HL-60 (cell line): ENCODE results near the gene IRF5.

Experiments
- GABPA ChIP-seq: IDR thresholded peaks from 2 replicates; pipeline ENCODE4 v1.6.1; 2012; ENCODE audit warnings: low read depth
- SPI1 ChIP-seq: IDR thresholded peaks from 2 replicates; pipeline ENCODE4 v1.6.1; 2012; ENCODE audit warnings: low read depth, mild to moderate bottlenecking, borderline replicate concordance
- TF ChIP-seq, protein P1 (sequence below): IDR thresholded peaks from one replicate; pipeline ENCODE4 v1.5.1; 2011; ENCODE audit warnings: low read length, control low read depth, inconsistent platforms; ENCODE audit not compliant: insufficient read depth

DNA sequence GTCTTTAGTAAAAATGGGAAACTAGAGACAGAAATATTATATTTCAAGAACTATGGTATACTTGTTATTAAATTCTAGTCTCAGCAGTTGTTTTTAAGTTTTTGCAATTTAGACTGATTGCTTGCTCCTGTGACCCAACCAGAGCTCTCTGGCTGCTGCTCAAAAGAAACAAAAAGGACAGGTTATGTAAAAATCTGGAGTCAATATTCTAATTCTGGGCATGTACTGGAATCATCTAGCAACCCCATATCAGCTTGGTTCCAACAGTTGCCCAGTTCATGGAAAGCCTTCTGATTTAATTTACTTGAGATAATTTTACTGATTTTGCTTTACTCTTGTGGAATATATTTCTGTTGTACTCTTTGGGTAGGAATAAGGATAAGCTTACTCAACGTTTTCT is 37.5 kb upstream of the IRF5 start:
- TF ChIP-seq, protein P1, sequence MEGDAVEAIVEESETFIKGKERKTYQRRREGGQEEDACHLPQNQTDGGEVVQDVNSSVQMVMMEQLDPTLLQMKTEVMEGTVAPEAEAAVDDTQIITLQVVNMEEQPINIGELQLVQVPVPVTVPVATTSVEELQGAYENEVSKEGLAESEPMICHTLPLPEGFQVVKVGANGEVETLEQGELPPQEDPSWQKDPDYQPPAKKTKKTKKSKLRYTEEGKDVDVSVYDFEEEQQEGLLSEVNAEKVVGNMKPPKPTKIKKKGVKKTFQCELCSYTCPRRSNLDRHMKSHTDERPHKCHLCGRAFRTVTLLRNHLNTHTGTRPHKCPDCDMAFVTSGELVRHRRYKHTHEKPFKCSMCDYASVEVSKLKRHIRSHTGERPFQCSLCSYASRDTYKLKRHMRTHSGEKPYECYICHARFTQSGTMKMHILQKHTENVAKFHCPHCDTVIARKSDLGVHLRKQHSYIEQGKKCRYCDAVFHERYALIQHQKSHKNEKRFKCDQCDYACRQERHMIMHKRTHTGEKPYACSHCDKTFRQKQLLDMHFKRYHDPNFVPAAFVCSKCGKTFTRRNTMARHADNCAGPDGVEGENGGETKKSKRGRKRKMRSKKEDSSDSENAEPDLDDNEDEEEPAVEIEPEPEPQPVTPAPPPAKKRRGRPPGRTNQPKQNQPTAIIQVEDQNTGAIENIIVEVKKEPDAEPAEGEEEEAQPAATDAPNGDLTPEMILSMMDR, result no peak
- TF ChIP-seq SPI1, result no peak
- TF ChIP-seq GABPA, result no peak
